GM12878 (cell line): ENCODE results near the gene RAB34. TPM values are rescaled to one million over a fixed set of nuclear protein-coding genes. Genes with fewer than 3 reads are reported as not detected.

Source experiments
- ATAC-seq: fragments of 200-7000 bp; cut with Tn5 transposase; 3 replicates; pipeline ENCODE4 v1.9.1; 2020; ENCODE audit warnings: mild to moderate bottlenecking, moderate library complexity
- BruUV-seq: library from RNA; stranded (reverse); fragments of 400-500 nt; replicated peaks from 2 replicates; lab custom pipeline; 2021; lab: Mats Ljungman, UMichigan
- CTCF ChIA-PET: fragments of 300-600 bp; sonication (Branson Sonifier 250); formaldehyde crosslinking; extraction: SDS; loops from one replicate; lab custom pipeline; 2021; ENCODE audit warnings: inconsistent platforms; lab: Yijun Ruan, JAX
- POLR2A ChIA-PET: fragments of 350-600 bp; formaldehyde crosslinking; extraction: SDS; loops from one replicate; lab custom pipeline; 2021; ENCODE audit warnings: inconsistent platforms; lab: Charles Lee
- RAD21 ChIA-PET: fragments of 300-600 bp; sonication (Branson Sonifier 250); formaldehyde crosslinking; loops from one replicate; lab custom pipeline; 2023; ENCODE audit warnings: antibody characterized with exemption; ENCODE audit not compliant: unreplicated experiment; lab: Charles Lee
- SMC1A ChIA-PET: fragments of 300-600 bp; sonication (Branson Sonifier 250); formaldehyde crosslinking; loops from one replicate; lab custom pipeline; 2023; ENCODE audit not compliant: unreplicated experiment, uncharacterized antibody; lab: Charles Lee
- DNase-seq: peaks from one replicate; pipeline ENCODE4 v3.0.0-alpha.2; 2011; ENCODE audit warnings: low read depth, low spot score
- FAIRE-seq: peaks from 3 replicates; lab custom pipeline; 2011; peaks lifted over from hg19 to GRCh38; lab: Jason Lieb, UNC
- H2AFZ ChIP-seq: 2 replicates; pipeline ENCODE4 v1.6.0; 2011; ENCODE audit warnings: low read depth, low read length, control low read depth; ENCODE audit not compliant: control insufficient read depth
- H3K27ac ChIP-seq: 2 replicates; pipeline ENCODE4 v1.5.1; 2011; ENCODE audit warnings: control low read depth; ENCODE audit not compliant: control insufficient read depth, insufficient read depth
- H3K27me3 ChIP-seq, 2 experiments: replicated peaks in 1 of 2; 2 replicates each; pipeline versions ENCODE4 v1.6.0 to v1.6.1; 2011; ENCODE audit warnings: low read length in 1 of 2; ENCODE audit not compliant: control insufficient read depth in 2 of 2, insufficient read depth in 2 of 2
- H3K36me3 ChIP-seq, 2 experiments: 2 replicates each; pipeline ENCODE4 v1.5.1; 2011; ENCODE audit warnings: low read length in 1 of 2; ENCODE audit not compliant: control insufficient read depth in 2 of 2, insufficient read depth in 2 of 2
- H3K4me1 ChIP-seq: 2 replicates; pipeline ENCODE4 v1.6.1; 2011; ENCODE audit warnings: mild to moderate bottlenecking, low read length, moderate library complexity, mixed read lengths; ENCODE audit not compliant: control insufficient read depth, insufficient read depth
- H3K4me2 ChIP-seq: 2 replicates; pipeline ENCODE4 v1.6.0; 2011; ENCODE audit warnings: control low read depth; ENCODE audit not compliant: control insufficient read depth, insufficient read depth
- H3K4me3 ChIP-seq: fragments of 200-600 bp; sonication (generic); 2 replicates; pipeline ENCODE4 v1.5.1; 2016
- H3K79me2 ChIP-seq: 2 replicates; pipeline ENCODE4 v1.6.0; 2011; ENCODE audit warnings: low read length; ENCODE audit not compliant: control insufficient read depth, insufficient read depth
- H3K9ac ChIP-seq: 2 replicates; pipeline ENCODE4 v1.8.0; 2011; ENCODE audit warnings: low read length, control low read depth, mixed read lengths; ENCODE audit not compliant: control insufficient read depth, insufficient read depth
- H3K9me3 ChIP-seq: replicated peaks from 3 replicates; pipeline ENCODE4 v1.5.1; 2011; ENCODE audit warnings: mild to moderate bottlenecking, low read length; ENCODE audit not compliant: control insufficient read depth, insufficient read depth
- H4K20me1 ChIP-seq: 2 replicates; pipeline ENCODE4 v1.6.0; 2011; ENCODE audit not compliant: control insufficient read depth, insufficient read depth
- E4F1 ChIP-seq: fragments of 450-650 bp; IDR thresholded peaks from 2 replicates; pipeline ENCODE4 v1.6.1; 2018; ENCODE audit warnings: borderline replicate concordance, mild to moderate bottlenecking; ENCODE audit not compliant: partially characterized antibody
- POLR2A ChIP-seq: IDR thresholded peaks from 2 replicates; pipeline ENCODE4 v1.6.1; 2011; ENCODE audit warnings: low read depth, mild to moderate bottlenecking, low read length
- TCF7 ChIP-seq: IDR thresholded peaks from 2 replicates; pipeline ENCODE4 v1.6.1; 2014; ENCODE audit warnings: antibody characterized with exemption, borderline replicate concordance
- WRNIP1 ChIP-seq: IDR thresholded peaks from 2 replicates; pipeline ENCODE4 v1.6.1; 2011; ENCODE audit warnings: low read depth, low read length, improper control_type of control experiment, borderline replicate concordance
- WGBS: methylation state at CpG from one replicate; pipeline ENCODE4 v1.1.6; 2016; ENCODE audit warnings: low lambda C conversion rate; ENCODE audit not compliant: insufficient replicate concordance, insufficient coverage; ENCODE audit errors: missing lambda C conversion rate; 5-methylcytosine and 5-hydroxymethylcytosine counted together
- in situ Hi-C: fragments of 300-500 bp; cut with MboI; formaldehyde crosslinking; loops from 9 replicates; pipeline ENCODE4 v1.14.3; 2018; ENCODE audit warnings: mixed read lengths
- intact Hi-C: fragments of 100-400 bp; cut with micrococcal nuclease; formaldehyde crosslinking; loops from one replicate; pipeline ENCODE4 v1.14.2; 2022; ENCODE audit not compliant: unreplicated experiment
- polyA plus RNA-seq, 11 experiments: library from polyadenylated mRNA; depleted of rRNA in 4 of 11; unstranded in 6 of 11; stranded (reverse) in 5 of 11; fragments of >200 nt; fragmentation: Nextera tagmentation in 4 of 11; fragmentation: Illumina TruSeq in 1 of 11; extraction: Ambion mirVana in 4 of 11; extraction: Trizol in 1 of 11; gene quantifications; 1 replicate in 1 of 11; 2 replicates in 10 of 11; pipeline versions ENCODE4 v1.2.1 to v1.2.3, GENCODE V29; 2011 to 2016; ENCODE audit warnings: inconsistent platforms in 2 of 11, missing spikeins in 2 of 11, low read depth in 1 of 11
- total RNA-seq, 4 experiments: library from RNA; depleted of rRNA in 3 of 4; stranded (reverse); fragments of >200 nt in 3 of 4; fragmentation: Illumina TruSeq in 1 of 4; extraction: Trizol in 1 of 4; gene quantifications; 2 replicates each; pipeline versions ENCODE4 v1.2.1 to v1.2.3, GENCODE V29; 2013 to 2021

Gene RAB34
- total and polyA plus RNA-seq, 10 of the 15 experiments (the other 5 are each of a cell fraction or from before 2014, with no cell fraction given) = 0.37 to 46.4 (median 32.8) TPM

DNA sequence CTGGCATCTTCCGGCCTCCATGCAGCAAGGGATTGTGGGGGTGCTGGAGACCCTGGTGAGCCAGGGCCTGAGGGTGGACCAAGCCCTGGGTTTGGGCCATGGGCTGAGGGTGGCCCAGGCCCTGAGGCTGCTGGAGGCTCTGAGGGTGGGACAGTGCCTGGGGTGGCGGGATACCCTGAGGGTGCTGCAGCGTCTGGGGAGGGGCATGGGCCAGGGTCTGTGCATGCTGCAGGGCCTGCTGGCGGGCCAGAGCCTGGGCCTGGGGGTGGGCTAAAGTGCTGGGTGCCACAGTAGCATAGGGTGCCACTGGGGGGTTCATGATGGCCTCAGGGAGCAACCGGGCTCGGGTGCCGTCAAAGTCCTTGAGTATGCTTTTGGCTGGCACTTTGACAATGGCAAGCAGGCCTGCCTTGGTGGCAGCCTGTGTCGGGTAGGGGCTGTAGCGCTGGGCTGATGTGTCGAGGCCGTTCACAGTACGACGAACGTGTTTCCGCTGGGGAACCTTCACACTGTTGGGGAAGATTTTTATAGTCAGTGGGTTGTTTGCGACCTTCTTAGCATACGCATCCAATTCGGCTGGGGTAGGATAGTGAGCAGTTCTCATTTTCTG lies 41.7 kb upstream of the RAB34 start (continued):
- TF ChIP-seq TCF7 (no peak), WRNIP1 (no peak)

DNA sequence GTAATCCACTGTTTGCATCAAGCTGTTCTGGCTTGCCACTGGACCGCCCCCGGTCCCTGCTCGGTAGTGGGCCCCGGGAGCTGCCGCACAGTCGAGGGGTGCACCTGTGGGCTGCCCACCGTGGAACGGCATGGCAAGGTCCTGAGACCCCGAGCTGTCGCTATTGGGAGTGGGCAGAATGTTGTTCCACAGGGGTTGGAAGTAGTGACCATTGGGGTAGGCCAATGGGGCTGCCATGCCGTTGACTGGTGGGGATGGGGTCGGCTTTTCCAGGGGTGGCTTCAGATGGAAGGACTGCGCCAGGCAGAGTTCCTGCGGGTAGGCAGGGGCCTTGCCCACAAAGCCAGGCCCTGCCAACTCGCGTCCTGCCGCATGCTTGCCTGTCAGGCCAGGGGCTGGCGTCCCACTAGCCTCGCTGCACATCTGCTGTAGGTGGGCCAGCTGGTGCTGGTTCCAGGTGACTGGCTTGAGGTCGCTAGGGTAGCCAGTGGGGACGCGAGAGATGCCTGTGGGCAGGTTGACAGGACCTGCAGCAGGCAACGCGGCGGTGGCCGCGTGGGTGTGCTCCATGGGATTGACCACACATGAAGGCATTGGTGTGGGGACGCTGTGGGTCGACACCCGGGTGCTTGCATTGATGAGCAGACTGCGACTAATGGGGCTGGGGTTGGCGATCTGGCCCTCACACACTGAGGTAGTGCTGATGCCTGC lies 40.9 kb upstream of the RAB34 start:
- peaks cover 8 to 26% of the 10 kb centered on the region in 2 experiments for H3K36me3 ChIP-seq
- no TSS peak for BruUV-seq
- H4K20me1 ChIP-seq = no peaks in the 10 kb centered on the region; the same call in 1 of the 2 replicates
- H3K79me2 ChIP-seq = no peaks in the 10 kb centered on the region
- DNase-seq (no peak), ATAC-seq (no peak), FAIRE-seq (no peak)
- in situ Hi-C loops = no loop called here
- 95% methylated on average over 32 of the region's 32 CpGs for WGBS
- no peak overlapping the region for H3K27ac ChIP-seq
- TF ChIP-seq E4F1 = no peak
- TF ChIP-seq POLR2A = peak; percentile 37; the same call in 1 of the 2 replicates
- peaks cover 14% of the 10 kb centered on the region for H3K4me1 ChIP-seq
- CTCF ChIA-PET = interaction anchor here (1.2 kb wide), 1 partner anchor 195 kb away, joined by 3 read pairs; no protein-coding TSS in a partner anchor
- H3K4me2 ChIP-seq = no peak overlapping the region
- SMC1A ChIA-PET = interaction anchor here (1.2 kb wide), 1 partner anchor 91 kb away, joined by 4 read pairs; no protein-coding TSS in a partner anchor
- H2AFZ ChIP-seq = no peak overlapping the region
- RAD21 ChIA-PET = no interaction called here
- POLR2A ChIA-PET = no interaction called here
- H3K9ac ChIP-seq = no peak overlapping the region
- H3K27me3 ChIP-seq = no peaks in the 10 kb centered on the region
- H3K9me3 ChIP-seq = no peaks in the 10 kb centered on the region
- no peak overlapping the region for H3K4me3 ChIP-seq
- intact Hi-C loops = no loop called here
